ENCODE results near the gene TENM4.

DNA sequence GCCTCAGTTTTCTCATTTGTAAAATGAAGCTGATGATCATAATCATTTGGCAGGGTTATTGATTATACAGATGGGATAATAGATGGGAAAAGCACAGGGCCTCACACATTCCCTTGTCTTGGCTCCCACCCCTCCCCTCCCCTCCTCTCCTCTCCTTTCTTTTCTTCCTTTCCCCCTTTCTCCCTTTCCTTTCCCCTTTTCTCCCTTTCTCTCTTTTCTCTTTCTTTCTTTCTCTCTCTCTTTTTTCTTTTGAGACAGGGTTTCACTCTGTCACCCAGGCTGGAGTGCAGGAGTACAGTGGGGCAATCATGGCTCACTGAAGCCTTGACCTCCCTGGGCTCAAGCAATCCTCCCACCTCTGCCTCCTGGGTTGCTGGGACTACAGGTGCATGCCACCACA lies 705.1 kb downstream of the TENM4 start:
- TF ChIP-seq CTCF (IDR thresholded peaks at IDR 0.05) (no peak), POLR2AphosphoS5 (IDR thresholded peaks at IDR 0.05) (no peak)
